Left lung (tissue), 10 donors: ENCODE data around the gene RBFA. TPM values are rescaled to one million over a fixed set of nuclear protein-coding genes. Genes with fewer than 3 reads are reported as not detected.

Source experiments
- ATAC-seq: fragments of 200-7000 bp; cut with Tn5 transposase; one replicate; pipeline ENCODE4 v1.9.1; 2020; ENCODE audit warnings: moderate library complexity
- DNase-seq, 4 donors: peaks; one replicate each; pipeline ENCODE4 v3.0.0-alpha.2; 2013 to 2020
- H3K27ac ChIP-seq, 2 donors: fragments of 200-600 bp; sonication (generic) in 1 of 2; one replicate each; pipeline versions ENCODE4 v1.5.0 to v1.8.0; 2020 to 2021
- H3K27me3 ChIP-seq, 2 donors: fragments of 200-600 bp; sonication (generic) in 1 of 2; one replicate each; pipeline versions ENCODE4 v1.5.0 to v1.8.0; 2020 to 2021
- H3K36me3 ChIP-seq, 2 donors: fragments of 200-600 bp; sonication (generic) in 1 of 2; one replicate each; pipeline versions ENCODE4 v1.5.0 to v1.8.0; 2020 to 2021
- H3K4me1 ChIP-seq, 2 donors: fragments of 200-600 bp; one replicate each; pipeline ENCODE4 v1.8.0; 2021
- H3K4me3 ChIP-seq, 2 donors: fragments of 200-600 bp; sonication (generic) in 1 of 2; one replicate each; pipeline versions ENCODE4 v1.5.0 to v1.8.0; 2020 to 2021; ENCODE audit warnings: mild to moderate bottlenecking in 1 of 2
- H3K9me3 ChIP-seq, 2 donors: fragments of 200-600 bp; sonication (generic) in 1 of 2; one replicate each; pipeline versions ENCODE4 v1.5.0 to v1.8.0; 2020 to 2021
- intact Hi-C, 2 donors: fragments of 100-400 bp; cut with DNase I; formaldehyde crosslinking; loops; one replicate each; pipeline versions ENCODE4 v1.11.2 to v1.14.2; 2022
- polyA plus RNA-seq, 6 donors: library from polyadenylated mRNA; unstranded; fragments of 120-200 nt; gene quantifications; one replicate each; pipeline ENCODE4 v1.2.1, GENCODE V29; 2013; ENCODE audit not compliant: insufficient read length in 6 of 6
- total RNA-seq, 2 donors: library from RNA; stranded (reverse); fragmentation: NEBNext Ultra II Directional; extraction: Animal tissue kit (Norgen Biotek cat#: 25700); gene quantifications; one replicate each; pipeline ENCODE4 v1.2.1, GENCODE V29; 2021
- TF ChIP-seq, protein P1 (sequence below), 2 donors: fragments of 200-600 bp; sonication (generic) in 1 of 2; IDR thresholded peaks; one replicate each; pipeline versions ENCODE4 v1.5.0 to v1.8.0; 2021; ENCODE audit warnings: antibody characterized with exemption in 2 of 2
- donor health status: DM: no; HTN: yes; CAD: no.
- donor health status: DM: no; HTN: no; CAD: no.

RBFA gene
- total and polyA plus RNA-seq, 8 donors = 18.7 to 47.4 (median 39.5) TPM

DNA sequence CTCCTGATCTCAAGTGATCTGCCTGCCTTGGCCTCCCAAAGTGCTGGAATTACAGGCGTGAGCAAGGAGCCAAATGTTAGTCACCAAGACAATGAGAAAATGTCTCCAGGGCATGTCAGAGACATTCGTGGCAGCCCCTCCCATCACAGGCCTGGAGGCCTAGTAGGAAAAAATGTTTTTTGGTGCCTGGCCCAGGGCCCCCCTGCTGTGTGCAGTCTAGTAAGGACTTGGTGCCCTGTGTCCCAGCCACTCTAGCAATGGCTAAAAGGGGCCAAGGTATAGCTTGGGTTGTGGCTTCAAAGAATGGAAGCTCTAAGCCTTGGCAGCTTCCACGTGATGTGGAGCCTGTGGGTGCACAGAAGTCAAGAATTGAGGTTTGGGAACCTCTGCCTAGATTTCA lies 33.4 kb upstream of the RBFA start:
- H3K4me3 ChIP-seq = no peak overlapping the region
- no peaks in the 10 kb centered on the region for H3K27me3 ChIP-seq
- intact Hi-C loops = no loop called here
- TF ChIP-seq, protein P1, sequence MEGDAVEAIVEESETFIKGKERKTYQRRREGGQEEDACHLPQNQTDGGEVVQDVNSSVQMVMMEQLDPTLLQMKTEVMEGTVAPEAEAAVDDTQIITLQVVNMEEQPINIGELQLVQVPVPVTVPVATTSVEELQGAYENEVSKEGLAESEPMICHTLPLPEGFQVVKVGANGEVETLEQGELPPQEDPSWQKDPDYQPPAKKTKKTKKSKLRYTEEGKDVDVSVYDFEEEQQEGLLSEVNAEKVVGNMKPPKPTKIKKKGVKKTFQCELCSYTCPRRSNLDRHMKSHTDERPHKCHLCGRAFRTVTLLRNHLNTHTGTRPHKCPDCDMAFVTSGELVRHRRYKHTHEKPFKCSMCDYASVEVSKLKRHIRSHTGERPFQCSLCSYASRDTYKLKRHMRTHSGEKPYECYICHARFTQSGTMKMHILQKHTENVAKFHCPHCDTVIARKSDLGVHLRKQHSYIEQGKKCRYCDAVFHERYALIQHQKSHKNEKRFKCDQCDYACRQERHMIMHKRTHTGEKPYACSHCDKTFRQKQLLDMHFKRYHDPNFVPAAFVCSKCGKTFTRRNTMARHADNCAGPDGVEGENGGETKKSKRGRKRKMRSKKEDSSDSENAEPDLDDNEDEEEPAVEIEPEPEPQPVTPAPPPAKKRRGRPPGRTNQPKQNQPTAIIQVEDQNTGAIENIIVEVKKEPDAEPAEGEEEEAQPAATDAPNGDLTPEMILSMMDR (IDR thresholded peaks at IDR 0.05) = no peak
- DNase-seq (no peak), ATAC-seq (no peak)
- no peak overlapping the region for H3K27ac ChIP-seq
- H3K36me3 ChIP-seq = no peaks in the 10 kb centered on the region
- H3K9me3 ChIP-seq = peaks cover 0 to 35% of the 10 kb centered on the region in 2 donors
- no peaks in the 10 kb centered on the region for H3K4me1 ChIP-seq

GRCh38 chr18:80002468-80002867 lies 31.8 kb upstream of the RBFA start:
- Histone ChIP-seq H3K9me3 (peaks cover 0 to 38% of the 10 kb centered on the region in 2 donors), H3K36me3 (no peaks in the 10 kb centered on the region), H3K27ac (no peak overlapping the region), H3K4me1 (no peaks in the 10 kb centered on the region), H3K4me3 (no peak overlapping the region), H3K27me3 (no peaks in the 10 kb centered on the region)
- ATAC-seq = no peak
- no peak for DNase-seq
- TF ChIP-seq, protein P1 (IDR thresholded peaks at IDR 0.05) = no peak
- intact Hi-C loops = no loop called here

DNA sequence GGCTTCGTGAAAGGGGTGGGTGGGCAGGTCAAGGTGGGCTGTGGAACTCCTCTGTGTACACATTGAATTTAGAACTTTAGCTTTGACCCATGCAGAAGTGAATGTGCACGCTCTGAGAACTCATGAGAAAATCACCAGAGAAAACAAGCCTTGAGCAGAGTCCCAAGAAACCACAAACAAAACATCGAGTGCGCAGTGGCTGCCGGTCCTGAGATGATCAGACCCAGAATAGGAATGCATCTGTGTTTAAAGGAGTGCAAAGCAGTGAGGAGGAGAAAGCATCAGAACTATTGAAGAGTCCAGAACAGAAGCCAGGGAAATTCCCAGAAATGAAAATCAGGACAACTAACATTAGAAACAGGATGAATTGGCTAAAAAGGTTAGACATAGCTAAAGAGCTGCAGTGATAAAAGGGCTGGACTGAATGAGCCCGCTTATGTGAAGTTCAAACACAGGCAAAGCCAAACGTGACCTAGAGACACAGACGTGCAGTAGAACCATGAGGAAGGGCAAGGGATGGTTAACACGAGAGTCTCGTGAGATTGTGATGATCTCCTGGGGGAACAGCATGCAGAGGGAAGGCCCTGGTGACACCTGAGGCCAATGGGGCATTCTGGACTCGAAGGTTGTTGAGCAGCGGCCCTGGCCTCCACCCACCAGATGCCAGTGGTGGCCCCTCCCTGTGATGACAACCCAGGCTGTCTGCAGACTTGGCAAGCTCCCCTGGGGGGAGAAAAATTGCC lies 29.5 kb upstream of the RBFA start:
- Histone ChIP-seq H3K27ac (no peak overlapping the region), H3K9me3 (peaks cover 0 to 50% of the 10 kb centered on the region in 2 donors), H3K4me3 (no peak overlapping the region), H3K36me3 (no peaks in the 10 kb centered on the region), H3K4me1 (no peaks in the 10 kb centered on the region), H3K27me3 (no peaks in the 10 kb centered on the region)
- intact Hi-C loops = no loop called here
- DNase-seq (no peak), ATAC-seq (no peak)
- TF ChIP-seq, protein P1 (IDR thresholded peaks at IDR 0.05) = no peak

GRCh38 chr18:80006724-80007123 lies 27.5 kb upstream of the RBFA start:
- H3K36me3 ChIP-seq = no peaks in the 10 kb centered on the region
- ATAC-seq (no peak), DNase-seq (no peak)
- H3K4me3 ChIP-seq = no peak overlapping the region
- H3K9me3 ChIP-seq = peaks cover 0 to 51% of the 10 kb centered on the region in 2 donors
- intact Hi-C loops = no loop called here
- no peaks in the 10 kb centered on the region for H3K27me3 ChIP-seq
- TF ChIP-seq, protein P1 (IDR thresholded peaks at IDR 0.05) = no peak
- no peaks in the 10 kb centered on the region for H3K4me1 ChIP-seq
- H3K27ac ChIP-seq = no peak overlapping the region

- Histone ChIP-seq H3K27me3 (no peaks in the 10 kb centered on the region), H3K36me3 (no peaks in the 10 kb centered on the region), H3K4me1 (no peaks in the 10 kb centered on the region), H3K4me3 (no peak overlapping the region), H3K27ac (peak overlapping the region; percentile 25 to 53), H3K9me3 (peaks cover 0 to 66% of the 10 kb centered on the region in 2 donors)
- TF ChIP-seq, protein P1 (IDR thresholded peaks at IDR 0.05) = no peak
- peak in 1 of 4 donors; percentile 84 for DNase-seq
- ATAC-seq = peak; percentile 88
- intact Hi-C loops = no loop called here
Observed at GRCh38 chr18:80009661-80010550, 24.3 kb upstream of the RBFA start.
